NCI-H2196 treated with DMSO at 0.1 percent for 48 hours (cell line): ENCODE results near the gene CPSF4.
"Not testable (repeated sequence)": the region's sequence is repeated elsewhere in the genome, so short reads cannot be mapped to it uniquely, and the experiment has no call there.

ENCODE experiments used
- DNase-seq: peaks from one replicate; lab custom pipeline; 2025; ENCODE audit not compliant: unreplicated experiment; lab: John Stamatoyannopoulos, UW

The CPSF4 gene

GRCh38 chr7:99489235-99489634 is 50.5 kb downstream of the CPSF4 start:
- no peak for DNase-seq

- DNase-seq: no peak
These were observed 52.1 kb downstream of the CPSF4 start for GRCh38 chr7:99490878-99491277.

GRCh38 chr7:99493823-99494222 is 55.1 kb downstream of the CPSF4 start:
- DNase-seq: no peak

- no peak for DNase-seq
These were observed 59.2 kb downstream of the CPSF4 start for GRCh38 chr7:99497766-99498545.

- DNase-seq: no peak
These were observed 59.8 kb downstream of the CPSF4 start for GRCh38 chr7:99498546-99498944.

- no peak for DNase-seq
These were observed 60.6 kb downstream of the CPSF4 start for GRCh38 chr7:99499371-99499720.

GRCh38 chr7:99499721-99500636 is 61.2 kb downstream of the CPSF4 start, which contains the start of gene ZNF394:
ZNF394 (minus strand) TSS chr7:99500281; CDS start chr7:99500093, 188 bp downstream.
- peak; percentile 78 for DNase-seq

GRCh38 chr7:99500637-99501009 is 61.9 kb downstream of the CPSF4 start:
- DNase-seq: no peak

GRCh38 chr7:99501236-99501635 is 62.5 kb downstream of the CPSF4 start:
- not testable (repeated sequence) for DNase-seq

- DNase-seq: no peak
These were observed 65.5 kb downstream of the CPSF4 start for GRCh38 chr7:99504281-99504602.

GRCh38 chr7:99504603-99505323 is 66.0 kb downstream of the CPSF4 start, which contains the start of gene ZKSCAN5:
ZKSCAN5 (plus strand) TSS chr7:99504662; CDS start chr7:99506045, 1,383 bp downstream.
- DNase-seq: peak; percentile 95

GRCh38 chr7:99505324-99505662 is 66.5 kb downstream of the CPSF4 start:
- no peak for DNase-seq
